ENCODE measurements around the gene SYT12.

DNA sequence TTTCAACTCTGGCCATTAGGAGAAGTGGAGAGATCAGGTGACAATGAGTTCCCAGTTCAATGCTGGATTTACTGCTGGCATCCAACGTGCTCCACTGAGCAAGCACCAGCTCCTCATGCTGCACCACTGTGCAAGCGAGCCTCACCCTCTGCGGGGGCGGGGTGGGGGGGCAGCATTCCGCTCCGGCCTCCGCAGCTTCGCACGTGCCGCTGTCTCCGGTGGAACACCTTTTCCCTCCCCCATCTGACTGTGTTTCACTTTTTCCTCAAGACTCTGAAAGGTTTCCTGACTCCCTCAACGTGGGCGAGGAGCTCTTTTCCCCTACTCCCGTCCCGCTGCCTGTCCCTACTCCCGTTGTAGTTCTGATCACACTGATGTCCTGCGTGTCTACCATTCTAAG is 32.9 kb downstream of the SYT12 start:
- TF ChIP-seq CTCF (conservative IDR thresholded peaks at IDR 0.05; ENCODE audit: low read depth, low read length) (no peak), EZH2 (IDR thresholded peaks at IDR 0.05; ENCODE audit: low read length, unreplicated experiment) (no peak)

Measured in PC-3 (cell line).